Mesodermal cell (in vitro differentiated cells): Measurements from ENCODE around the gene C19orf44.

ENCODE experiments used
- H3K27ac ChIP-seq: 2 replicates; pipeline ENCODE4 v1.7.0; 2013; ENCODE audit warnings: mild to moderate bottlenecking, low read depth, low read length, moderate library complexity; ENCODE audit not compliant: severe bottlenecking
- H3K36me3 ChIP-seq: 2 replicates; pipeline ENCODE4 v1.7.1; 2013; ENCODE audit warnings: mild to moderate bottlenecking, low read length, moderate library complexity; ENCODE audit not compliant: control insufficient read depth, insufficient read depth
- H3K4me1 ChIP-seq: one replicate; pipeline ENCODE4 v1.7.1; 2013; ENCODE audit warnings: mild to moderate bottlenecking, low read length; ENCODE audit not compliant: insufficient read depth, control insufficient read depth, poor library complexity, severe bottlenecking
- H3K4me3 ChIP-seq: 2 replicates; pipeline ENCODE4 v1.7.0; 2013; ENCODE audit warnings: low read length, control low read depth, mild to moderate bottlenecking; ENCODE audit not compliant: insufficient read depth, poor library complexity, severe bottlenecking; ENCODE audit errors: extremely low read depth
- H3K9me3 ChIP-seq: 2 replicates; pipeline ENCODE4 v1.7.1; 2013; ENCODE audit warnings: mild to moderate bottlenecking, low read length, moderate library complexity; ENCODE audit not compliant: control insufficient read depth
- WGBS, 2 experiments: methylation state at CpG; one replicate each; pipeline ENCODE4 v1.1.5; 2013; ENCODE audit warnings: missing lambda C conversion rate in 2 of 2; ENCODE audit not compliant: insufficient coverage in 2 of 2; 5-methylcytosine and 5-hydroxymethylcytosine counted together

Gene C19orf44

GRCh38 chr19:16518061-16518460, 21.9 kb downstream of the C19orf44 start:
- H3K4me3 ChIP-seq = no peak overlapping the region
- H3K27ac ChIP-seq = no peak overlapping the region
- H3K36me3 ChIP-seq = peaks cover 73% of the 10 kb centered on the region
- H3K9me3 ChIP-seq = no peaks in the 10 kb centered on the region
- no peaks in the 10 kb centered on the region for H3K4me1 ChIP-seq
- WGBS, 2 experiments = 95 to 98% methylated on average over 12 to 14 of the region's 14 CpGs

GRCh38 chr19:16518483-16519229, 22.5 kb downstream of the C19orf44 start:
- Histone ChIP-seq H3K4me1 (no peaks in the 10 kb centered on the region), H3K27ac (no peak overlapping the region), H3K4me3 (no peak overlapping the region), H3K36me3 (peaks cover 78% of the 10 kb centered on the region), H3K9me3 (no peaks in the 10 kb centered on the region)
- WGBS, 2 experiments = 95 to 98% methylated on average over 31 of the region's 33 CpGs

GRCh38 chr19:16519230-16519687, 23.1 kb downstream of the C19orf44 start:
- Histone ChIP-seq H3K4me1 (no peaks in the 10 kb centered on the region), H3K4me3 (no peak overlapping the region), H3K27ac (no peak overlapping the region), H3K36me3 (peaks cover 84% of the 10 kb centered on the region), H3K9me3 (no peaks in the 10 kb centered on the region)
- 96 to 97% methylated on average over 8 to 17 of the region's 24 CpGs for WGBS, 2 experiments

GRCh38 chr19:16520074-16520973, 24.1 kb downstream of the C19orf44 start:
- 95 to 97% methylated on average over 43 to 45 of the region's 45 CpGs for WGBS, 2 experiments
- peaks cover 95% of the 10 kb centered on the region for H3K36me3 ChIP-seq
- no peaks in the 10 kb centered on the region for H3K9me3 ChIP-seq
- no peaks in the 10 kb centered on the region for H3K4me1 ChIP-seq
- H3K4me3 ChIP-seq = no peak overlapping the region
- no peak overlapping the region for H3K27ac ChIP-seq

- WGBS, 2 experiments = 94 to 97% methylated on average over 13 to 18 of the region's 18 CpGs
- Histone ChIP-seq H3K4me1 (no peaks in the 10 kb centered on the region), H3K9me3 (no peaks in the 10 kb centered on the region), H3K4me3 (no peak overlapping the region), H3K36me3 (peaks cover 98% of the 10 kb centered on the region), H3K27ac (no peak overlapping the region)
Measured at GRCh38 chr19:16520986-16521624, 24.9 kb downstream of the C19orf44 start.

- no peaks in the 10 kb centered on the region for H3K9me3 ChIP-seq
- no peak overlapping the region for H3K27ac ChIP-seq
- peaks cover 99% of the 10 kb centered on the region for H3K36me3 ChIP-seq
- H3K4me1 ChIP-seq = no peaks in the 10 kb centered on the region
- WGBS, 2 experiments = 96% methylated on average over 10 of the region's 10 CpGs; no CpG with 5 or more reads in 1 of the 2 experiments
- no peak overlapping the region for H3K4me3 ChIP-seq
Measured at GRCh38 chr19:16521715-16522289, 25.6 kb downstream of the C19orf44 start.

GRCh38 chr19:16522559-16523377, 26.6 kb downstream of the C19orf44 start:
- 97% methylated on average over 22 of the region's 25 CpGs for WGBS, 2 experiments
- Histone ChIP-seq H3K9me3 (no peaks in the 10 kb centered on the region), H3K36me3 (peaks cover 99% of the 10 kb centered on the region), H3K4me1 (no peaks in the 10 kb centered on the region), H3K4me3 (no peak overlapping the region), H3K27ac (no peak overlapping the region)

- H3K9me3 ChIP-seq = no peaks in the 10 kb centered on the region
- no peak overlapping the region for H3K4me3 ChIP-seq
- H3K36me3 ChIP-seq = peaks cover 99% of the 10 kb centered on the region
- no peaks in the 10 kb centered on the region for H3K4me1 ChIP-seq
- H3K27ac ChIP-seq = no peak overlapping the region
- 98% methylated on average over 44 to 50 of the region's 54 CpGs for WGBS, 2 experiments
Measured at GRCh38 chr19:16524991-16525734, 29.0 kb downstream of the C19orf44 start.

- no peaks in the 10 kb centered on the region for H3K4me1 ChIP-seq
- no peak overlapping the region for H3K27ac ChIP-seq
- H3K36me3 ChIP-seq = peaks cover 99% of the 10 kb centered on the region
- H3K4me3 ChIP-seq = no peak overlapping the region
- WGBS, 2 experiments = 96 to 97% methylated on average over 22 to 28 of the region's 29 CpGs
- no peaks in the 10 kb centered on the region for H3K9me3 ChIP-seq
Measured at GRCh38 chr19:16525751-16526481, 29.7 kb downstream of the C19orf44 start.
